HepG2 (cell line): ENCODE results near the gene ZBTB25. TPM values are rescaled to one million over a fixed set of nuclear protein-coding genes. Genes with fewer than 3 reads are reported as not detected.

ENCODE experiments used
- AHDC1 ChIP-seq: sonication (generic); formaldehyde crosslinking; IDR thresholded peaks from 2 replicates; pipeline ENCODE4 v1.5.1; 2020; ENCODE audit warnings: mild to moderate bottlenecking, missing genetic modification reagents, borderline replicate concordance
- BATF2 ChIP-seq: sonication (generic); formaldehyde crosslinking; IDR thresholded peaks from 2 replicates; pipeline ENCODE4 v1.8.0; 2022; ENCODE audit warnings: mild to moderate bottlenecking, missing genetic modification reagents, moderate library complexity
- HHEX ChIP-seq: IDR thresholded peaks from 2 replicates; pipeline ENCODE4 v1.6.1; 2016; ENCODE audit warnings: control low read depth
- IRX3 ChIP-seq: sonication (generic); formaldehyde crosslinking; IDR thresholded peaks from 2 replicates; pipeline ENCODE4 v1.8.1; 2023; ENCODE audit warnings: mild to moderate bottlenecking, low read depth, missing genetic modification reagents, borderline replicate concordance
- JUNB ChIP-seq: sonication (generic); formaldehyde crosslinking; IDR thresholded peaks from 2 replicates; pipeline ENCODE4 v1.8.0; 2022; ENCODE audit warnings: missing genetic modification reagents, mild to moderate bottlenecking, borderline replicate concordance
- NR2F6 ChIP-seq, 2 experiments: IDR thresholded peaks; 2 replicates each; pipeline ENCODE4 v1.6.1; 2016; ENCODE audit warnings: antibody characterized with exemption in 1 of 2, mild to moderate bottlenecking in 1 of 2
- POLR2G ChIP-seq: fragments of 200-400 bp; formaldehyde crosslinking; IDR thresholded peaks from 2 replicates; pipeline ENCODE4 v1.6.1; 2018; ENCODE audit warnings: mild to moderate bottlenecking, low read depth, low read length, moderate library complexity
- RBM39 ChIP-seq: fragments of 200-400 bp; formaldehyde crosslinking; IDR thresholded peaks from one replicate; pipeline ENCODE4 v1.6.1; 2018; ENCODE audit warnings: antibody characterized with exemption, mild to moderate bottlenecking, low read depth, low read length; ENCODE audit not compliant: poor library complexity, severe bottlenecking
- ZBTB1 ChIP-seq: sonication (generic); formaldehyde crosslinking; IDR thresholded peaks from 2 replicates; pipeline ENCODE4 v1.4.0; 2020; ENCODE audit warnings: missing genetic modification reagents, borderline replicate concordance
- ZMYM4 ChIP-seq: sonication (generic); formaldehyde crosslinking; IDR thresholded peaks from 2 replicates; pipeline ENCODE4 v1.8.1; 2023; ENCODE audit warnings: mild to moderate bottlenecking, missing genetic modification reagents
- ZNF34 ChIP-seq: sonication (generic); formaldehyde crosslinking; IDR thresholded peaks from 2 replicates; pipeline ENCODE4 v1.4.0; 2020; ENCODE audit warnings: mild to moderate bottlenecking, missing genetic modification reagents, borderline replicate concordance
- ZNF343 ChIP-seq: sonication (generic); formaldehyde crosslinking; IDR thresholded peaks from 2 replicates; pipeline ENCODE4 v1.4.0; 2020; ENCODE audit warnings: mild to moderate bottlenecking, missing genetic modification reagents
- ZNF501 ChIP-seq: sonication (generic); formaldehyde crosslinking; IDR thresholded peaks from 2 replicates; pipeline ENCODE4 v1.5.1; 2020; ENCODE audit warnings: mild to moderate bottlenecking, moderate library complexity, missing genetic modification reagents
- ZNF564 ChIP-seq: sonication (generic); formaldehyde crosslinking; IDR thresholded peaks from 2 replicates; pipeline ENCODE4 v1.8.1; 2023; ENCODE audit warnings: mild to moderate bottlenecking, missing genetic modification reagents
- ZNF567 ChIP-seq: sonication (generic); formaldehyde crosslinking; IDR thresholded peaks from 2 replicates; pipeline ENCODE4 v1.8.1; 2023; ENCODE audit warnings: mild to moderate bottlenecking, missing genetic modification reagents, borderline replicate concordance
- ZNF577 ChIP-seq: sonication (generic); formaldehyde crosslinking; IDR thresholded peaks from 2 replicates; pipeline ENCODE4 v1.4.0; 2020; ENCODE audit warnings: mild to moderate bottlenecking, low read depth, missing genetic modification reagents, borderline replicate concordance
- ZNF597 ChIP-seq: sonication (generic); formaldehyde crosslinking; IDR thresholded peaks from 2 replicates; pipeline ENCODE4 v1.5.0; 2020; ENCODE audit warnings: missing genetic modification reagents
- ZNF703 ChIP-seq: sonication (generic); formaldehyde crosslinking; IDR thresholded peaks from 2 replicates; pipeline ENCODE4 v1.5.1; 2020; ENCODE audit warnings: missing genetic modification reagents, mild to moderate bottlenecking, moderate library complexity, borderline replicate concordance
- polyA plus RNA-seq, 8 experiments: library from polyadenylated mRNA; depleted of rRNA in 3 of 8; stranded (reverse) in 7 of 8; unstranded in 1 of 8; fragments of >200 nt; fragmentation: Illumina TruSeq in 4 of 8; extraction: Trizol in 4 of 8; gene quantifications; 2 replicates each; pipeline versions ENCODE4 v1.2.1 to v1.2.3, GENCODE V29; 2011 to 2016; ENCODE audit warnings: low read depth in 4 of 8, missing spikeins in 1 of 8, mixed read lengths in 1 of 8; ENCODE audit not compliant: insufficient read depth in 1 of 8
- total RNA-seq, 5 experiments: library from RNA; depleted of rRNA; stranded (reverse); fragments of >200 nt; fragmentation: Illumina TruSeq; extraction: Trizol; gene quantifications; 2 replicates each; pipeline ENCODE4 v1.2.3, GENCODE V29; 2016; ENCODE audit warnings: low read depth in 1 of 5
- TF ChIP-seq, protein P1 (sequence below): sonication (generic); formaldehyde crosslinking; IDR thresholded peaks from 2 replicates; pipeline ENCODE4 v1.8.0; 2022; ENCODE audit warnings: mild to moderate bottlenecking, missing genetic modification reagents

The ZBTB25 gene
- total and polyA plus RNA-seq, 2 of the 13 experiments (the other 11 are each of a cell fraction or from before 2014, with no cell fraction given) = 3.5 to 7.6 TPM

- TF ChIP-seq AHDC1 (CRISPR knock-in tag) (no peak), HHEX (CRISPR knock-in tag) (no peak), ZNF577 (no peak), POLR2G (peak; percentile 94), ZNF703 (peak; percentile 91; the same call in 1 of the 2 replicates), ZMYM4 (CRISPR knock-in tag) (peak; percentile 91), IRX3 (peak; percentile 73; the same call in 1 of the 2 replicates), ZNF343 (CRISPR knock-in tag) (no peak), JUNB (no peak), ZNF567 (no peak), ZNF597 (CRISPR knock-in tag) (no peak), ZBTB1 (CRISPR knock-in tag) (no peak), RBM39 (peak; percentile 0), BATF2 (CRISPR knock-in tag) (peak; percentile 73; the same call in 1 of the 2 replicates), ZNF501 (peak; percentile 24; the same call in 1 of the 2 replicates), ZNF564 (no peak), ZNF34 (0 out of 2 replicates have a peak, but pooled peaks have one; percentile 22), NR2F6 (IDR thresholded peaks at IDR 0.05) (no peak), NR2F6 (CRISPR knock-in tag; IDR thresholded peaks at IDR 0.05) (no peak; the same call in 1 of the 2 replicates)
- TF ChIP-seq, protein P1, sequence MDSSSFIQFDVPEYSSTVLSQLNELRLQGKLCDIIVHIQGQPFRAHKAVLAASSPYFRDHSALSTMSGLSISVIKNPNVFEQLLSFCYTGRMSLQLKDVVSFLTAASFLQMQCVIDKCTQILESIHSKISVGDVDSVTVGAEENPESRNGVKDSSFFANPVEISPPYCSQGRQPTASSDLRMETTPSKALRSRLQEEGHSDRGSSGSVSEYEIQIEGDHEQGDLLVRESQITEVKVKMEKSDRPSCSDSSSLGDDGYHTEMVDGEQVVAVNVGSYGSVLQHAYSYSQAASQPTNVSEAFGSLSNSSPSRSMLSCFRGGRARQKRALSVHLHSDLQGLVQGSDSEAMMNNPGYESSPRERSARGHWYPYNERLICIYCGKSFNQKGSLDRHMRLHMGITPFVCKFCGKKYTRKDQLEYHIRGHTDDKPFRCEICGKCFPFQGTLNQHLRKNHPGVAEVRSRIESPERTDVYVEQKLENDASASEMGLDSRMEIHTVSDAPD (CRISPR knock-in tag) = 0 out of 2 replicates have a peak, but pooled peaks have one; percentile 4
Measured at GRCh38 chr14:64503434-64504309, at the start of gene ZBTB25 (continued).
